H9 (cell line): ENCODE measurements around the gene HEYL. TPM values are rescaled to one million over a fixed set of nuclear protein-coding genes. Genes with fewer than 3 reads are reported as not detected.

Experiments
- DNase-seq: peaks from one replicate; pipeline ENCODE4 v3.0.0-alpha.2; 2017
- H2AFZ ChIP-seq: one replicate; pipeline ENCODE4 v1.6.1; 2013; ENCODE audit warnings: mild to moderate bottlenecking, low read length, control low read depth, moderate library complexity
- H2AK5ac ChIP-seq: 2 replicates; pipeline ENCODE4 v1.6.1; 2013; ENCODE audit warnings: low read length, control low read depth, mixed read lengths; ENCODE audit not compliant: insufficient read length
- H2BK120ac ChIP-seq: one replicate; pipeline ENCODE4 v1.6.1; 2013; ENCODE audit warnings: low read depth, mild to moderate bottlenecking, low read length, control low read depth, inconsistent platforms; ENCODE audit not compliant: poor library complexity, severe bottlenecking
- H2BK12ac ChIP-seq: 2 replicates; pipeline ENCODE4 v1.6.1; 2013; ENCODE audit warnings: low read length, control low read depth, mixed read lengths, low read depth; ENCODE audit not compliant: insufficient read length
- H2BK15ac ChIP-seq: 2 replicates; pipeline ENCODE4 v1.6.1; 2013; ENCODE audit warnings: low read depth, low read length, control low read depth
- H2BK20ac ChIP-seq: one replicate; pipeline ENCODE4 v1.6.1; 2013; ENCODE audit warnings: low read depth, mild to moderate bottlenecking, low read length, control low read depth, inconsistent platforms; ENCODE audit not compliant: poor library complexity, severe bottlenecking
- H2BK5ac ChIP-seq: 2 replicates; pipeline ENCODE4 v1.6.1; 2013; ENCODE audit warnings: low read length, control low read depth, mixed read lengths; ENCODE audit not compliant: insufficient read length
- H3K14ac ChIP-seq: 2 replicates; pipeline ENCODE4 v1.6.1; 2013; ENCODE audit warnings: low read length, control low read depth; ENCODE audit not compliant: insufficient read depth
- H3K18ac ChIP-seq: 2 replicates; pipeline ENCODE4 v1.6.1; 2013; ENCODE audit warnings: low read depth, mild to moderate bottlenecking, mixed read lengths, low read length, control low read depth; ENCODE audit not compliant: insufficient read length
- H3K23ac ChIP-seq: 2 replicates; pipeline ENCODE4 v1.6.1; 2013; ENCODE audit warnings: low read length, control low read depth, mixed read lengths, low read depth; ENCODE audit not compliant: insufficient read length
- H3K23me2 ChIP-seq: 2 replicates; pipeline ENCODE4 v1.6.1; 2013; ENCODE audit warnings: low read depth, mild to moderate bottlenecking, mixed read lengths, low read length, control low read depth; ENCODE audit not compliant: insufficient read length, poor library complexity, severe bottlenecking
- H3K27ac ChIP-seq: 2 replicates; pipeline ENCODE4 v1.5.1; 2013; ENCODE audit warnings: low read length, control low read depth, mixed read lengths, low read depth; ENCODE audit not compliant: insufficient read length
- H3K27me3 ChIP-seq: 2 replicates; pipeline ENCODE4 v1.6.1; 2013; ENCODE audit warnings: low read length, control low read depth, inconsistent platforms; ENCODE audit not compliant: insufficient read depth
- H3K4ac ChIP-seq: 2 replicates; pipeline ENCODE4 v1.6.1; 2013; ENCODE audit warnings: low read depth, mild to moderate bottlenecking, control low read depth, inconsistent platforms, low read length, moderate library complexity
- H3K4me1 ChIP-seq: 2 replicates; pipeline ENCODE4 v1.6.1; 2013; ENCODE audit warnings: low read length, control low read depth, inconsistent platforms; ENCODE audit not compliant: insufficient read depth
- H3K4me2 ChIP-seq: 2 replicates; pipeline ENCODE4 v1.6.1; 2013; ENCODE audit warnings: low read length, control low read depth, mixed read lengths; ENCODE audit not compliant: insufficient read length, insufficient read depth
- H3K56ac ChIP-seq: 2 replicates; pipeline ENCODE4 v1.6.1; 2013; ENCODE audit warnings: low read depth, mild to moderate bottlenecking, mixed read lengths, low read length, control low read depth; ENCODE audit not compliant: insufficient read length
- H3K79me1 ChIP-seq: 2 replicates; pipeline ENCODE4 v1.6.1; 2013; ENCODE audit warnings: low read depth, mild to moderate bottlenecking, moderate library complexity, low read length, control low read depth, inconsistent platforms; ENCODE audit not compliant: insufficient read depth, poor library complexity, severe bottlenecking
- H3K79me2 ChIP-seq: 2 replicates; pipeline ENCODE4 v1.6.1; 2013; ENCODE audit warnings: low read length, control low read depth, inconsistent platforms; ENCODE audit not compliant: insufficient read depth
- H3K9ac ChIP-seq: 2 replicates; pipeline ENCODE4 v1.6.1; 2013; ENCODE audit warnings: low read length, control low read depth, mixed read lengths; ENCODE audit not compliant: insufficient read length; ENCODE audit errors: extremely low read depth
- H3K9me3 ChIP-seq: one replicate; pipeline ENCODE4 v1.6.1; 2013; ENCODE audit warnings: low read depth, low read length, inconsistent platforms; ENCODE audit not compliant: control insufficient read depth
- H3T11ph ChIP-seq: one replicate; pipeline ENCODE4 v1.6.1; 2013; ENCODE audit warnings: mild to moderate bottlenecking, low read length, control low read depth, inconsistent platforms
- H4K20me1 ChIP-seq: one replicate; pipeline ENCODE4 v1.6.1; 2013; ENCODE audit not compliant: control insufficient read depth, insufficient read length, insufficient read depth
- H4K5ac ChIP-seq: 2 replicates; pipeline ENCODE4 v1.6.1; 2013; ENCODE audit warnings: low read depth, mild to moderate bottlenecking, mixed read lengths, low read length, control low read depth; ENCODE audit not compliant: insufficient read length
- H4K8ac ChIP-seq: replicated peaks from 2 replicates; pipeline ENCODE4 v1.6.1; 2013; ENCODE audit warnings: low read length, control low read depth, mixed read lengths, low read depth; ENCODE audit not compliant: insufficient read length
- H4K91ac ChIP-seq: 2 replicates; pipeline ENCODE4 v1.6.1; 2013; ENCODE audit warnings: low read depth, mild to moderate bottlenecking, moderate library complexity, mixed read lengths, low read length, control low read depth; ENCODE audit not compliant: insufficient read length
- H3K27ac Mint-ChIP-seq, 3 experiments: 2 replicates in 2 of 3; 3 replicates in 1 of 3; pipeline ENCODE4 v1.8.0; 2020 to 2021; ENCODE audit warnings: mixed read lengths in 3 of 3, mild to moderate bottlenecking in 1 of 3, moderate library complexity in 1 of 3
- H3K27me3 Mint-ChIP-seq: 2 replicates; pipeline ENCODE4 v1.8.0; 2021; ENCODE audit warnings: low read depth, mild to moderate bottlenecking, moderate library complexity, mixed read lengths
- H3K36me3 Mint-ChIP-seq, 3 experiments: 2 replicates in 2 of 3; 3 replicates in 1 of 3; pipeline ENCODE4 v1.8.0; 2020 to 2021; ENCODE audit warnings: low read depth in 3 of 3, mixed read lengths in 3 of 3; ENCODE audit not compliant: insufficient read depth in 1 of 3
- H3K4me1 Mint-ChIP-seq, 2 experiments: 2 replicates each; pipeline ENCODE4 v1.8.0; 2020; ENCODE audit warnings: mixed read lengths in 2 of 2
- H3K4me3 Mint-ChIP-seq, 2 experiments: 2 replicates in 1 of 2; 3 replicates in 1 of 2; pipeline ENCODE4 v1.8.0; 2020 to 2021; ENCODE audit warnings: mild to moderate bottlenecking in 2 of 2, mixed read lengths in 2 of 2, moderate library complexity in 1 of 2
- H3K9me3 Mint-ChIP-seq, 2 experiments: 2 replicates in 1 of 2; 3 replicates in 1 of 2; pipeline ENCODE4 v1.8.0; 2020; ENCODE audit warnings: mild to moderate bottlenecking in 2 of 2, mixed read lengths in 2 of 2, moderate library complexity in 1 of 2
- CTCF ChIP-seq: fragments of 200-600 bp; sonication (generic); conservative IDR thresholded peaks from 3 replicates; pipeline ENCODE4 v1.8.0; 2021; ENCODE audit warnings: antibody characterized with exemption, mild to moderate bottlenecking
- WGBS: extraction: QIAGEN DNeasy Blood & Tissue Kit; methylation state at CpG from one replicate; pipeline ENCODE4 v1.1.7; 2013; ENCODE audit warnings: missing lambda C conversion rate, low lambda C conversion rate, mixed read lengths; ENCODE audit not compliant: insufficient read length; ENCODE audit errors: extremely low coverage; 5-methylcytosine and 5-hydroxymethylcytosine counted together
- total RNA-seq: library from RNA; stranded (reverse); gene quantifications from 2 replicates; pipeline ENCODE4 v1.2.1, GENCODE V29; 2021

The HEYL gene
- total RNA-seq, 1 experiment from 2014 or later, result 1.9 TPM

- H3K23ac ChIP-seq, result no peak overlapping the region
- no peak for DNase-seq
- Mint-ChIP-seq H3K27me3 (peaks cover 85% of the 10 kb centered on the region), H3K27ac (no peak overlapping the region; a peak in 1 of 7 replicates), H3K4me1 (peaks cover 9 to 25% of the 10 kb centered on the region in 2 experiments), H3K9me3 (no peaks in the 10 kb centered on the region), H3K4me3 (no peak overlapping the region), H3K36me3 (no peaks in the 10 kb centered on the region)
- no peak overlapping the region for H4K91ac ChIP-seq
- no peak overlapping the region for H2BK5ac ChIP-seq
- H3K4me2 ChIP-seq, result no peak overlapping the region
- H3T11ph ChIP-seq, result no peak overlapping the region
- no peak for TF ChIP-seq CTCF
- no peak overlapping the region for H2BK20ac ChIP-seq
- H2BK120ac ChIP-seq, result no peak overlapping the region
- no peaks in the 10 kb centered on the region for H3K79me1 ChIP-seq
- H4K20me1 ChIP-seq, result no peaks in the 10 kb centered on the region
- H3K56ac ChIP-seq, result no peak overlapping the region
- H3K14ac ChIP-seq, result no peak overlapping the region
- H2BK15ac ChIP-seq, result no peak overlapping the region
- H3K4me1 ChIP-seq, result no peaks in the 10 kb centered on the region
- no peak overlapping the region for H4K5ac ChIP-seq
- H4K8ac ChIP-seq, result no peak overlapping the region
- H3K9ac ChIP-seq, result no peak overlapping the region
- H3K18ac ChIP-seq, result no peak overlapping the region
- WGBS, result no CpG with 5 or more reads among the region's 3 CpGs
- H3K27me3 ChIP-seq, result peaks cover 1% of the 10 kb centered on the region; the same call in 1 of the 2 replicates
- no peaks in the 10 kb centered on the region for H3K79me2 ChIP-seq
- H2AFZ ChIP-seq, result no peak overlapping the region
- no peak overlapping the region for H3K27ac ChIP-seq
- H3K4ac ChIP-seq, result no peak overlapping the region
- no peaks in the 10 kb centered on the region for H3K9me3 ChIP-seq
- H2AK5ac ChIP-seq, result no peak overlapping the region
- H3K23me2 ChIP-seq, result no peaks in the 10 kb centered on the region
- no peak overlapping the region for H2BK12ac ChIP-seq
Observed at GRCh38 chr1:39643705-39644104, 4.3 kb upstream of the HEYL start.
